PC-9 (cell line): ENCODE results near the gene NFKBIE. TPM values are rescaled to one million over a fixed set of nuclear protein-coding genes. Genes with fewer than 3 reads are reported as not detected.

Source experiments
- BruUV-seq: library from RNA; stranded (reverse); fragments of 400-500 nt; replicated peaks from 2 replicates; lab custom pipeline; 2021; lab: Mats Ljungman, UMichigan
- CTCF ChIA-PET: fragments of 300-600 bp; sonication (Branson Sonifier 250); formaldehyde crosslinking; loops from one replicate; lab custom pipeline; 2022; ENCODE audit warnings: antibody characterized with exemption; lab: Charles Lee
- POLR2A ChIA-PET: fragments of 300-600 bp; sonication (Branson Sonifier 250); formaldehyde crosslinking; loops from one replicate; lab custom pipeline; 2022; ENCODE audit warnings: antibody characterized with exemption; ENCODE audit not compliant: unreplicated experiment; lab: Charles Lee
- DNase-seq, 2 experiments: peaks; one replicate each; pipeline versions ENCODE4 v3.0.0 to v3.0.0-alpha.2; 2015 to 2022; ENCODE audit warnings: mixed read lengths in 1 of 2
- H2AFZ ChIP-seq: fragments of 200-600 bp; sonication (generic); 2 replicates; pipeline ENCODE4 v1.8.1; 2017; ENCODE audit warnings: antibody characterized with exemption
- H3F3A ChIP-seq: fragments of 200-600 bp; sonication (generic); 2 replicates; pipeline ENCODE4 v1.8.1; 2017; ENCODE audit warnings: antibody characterized with exemption, mild to moderate bottlenecking, low read depth; ENCODE audit not compliant: insufficient read depth
- H3K27ac ChIP-seq: fragments of 200-600 bp; sonication (generic); 2 replicates; pipeline ENCODE4 v1.6.1; 2016; ENCODE audit warnings: mixed run types
- H3K27me3 ChIP-seq: fragments of 200-600 bp; sonication (generic); 2 replicates; pipeline ENCODE4 v1.6.1; 2016; ENCODE audit warnings: low read depth, mixed run types; ENCODE audit not compliant: insufficient read depth
- H3K36me3 ChIP-seq: fragments of 200-600 bp; sonication (generic); 2 replicates; pipeline ENCODE4 v1.6.1; 2016; ENCODE audit warnings: low read depth, mixed run types
- H3K4me1 ChIP-seq: fragments of 200-600 bp; sonication (generic); replicated peaks from 2 replicates; pipeline ENCODE4 v1.6.1; 2016; ENCODE audit warnings: mixed run types; ENCODE audit not compliant: insufficient read depth
- H3K4me2 ChIP-seq: fragments of 200-600 bp; sonication (generic); 2 replicates; pipeline ENCODE4 v1.6.1; 2017; ENCODE audit warnings: mixed run types
- H3K4me3 ChIP-seq: fragments of 200-600 bp; sonication (generic); 2 replicates; pipeline ENCODE4 v1.6.1; 2016; ENCODE audit warnings: mixed run types
- H3K79me2 ChIP-seq: fragments of 200-600 bp; sonication (generic); 2 replicates; pipeline ENCODE4 v1.6.1; 2017; ENCODE audit warnings: low read depth, mixed run types
- H3K9me2 ChIP-seq: fragments of 200-600 bp; sonication (generic); 2 replicates; pipeline ENCODE4 v1.8.1; 2017; ENCODE audit warnings: mild to moderate bottlenecking; ENCODE audit not compliant: insufficient read depth
- H3K9me3 ChIP-seq: fragments of 200-600 bp; sonication (generic); 2 replicates; pipeline ENCODE4 v1.8.1; 2016; ENCODE audit warnings: low read depth; ENCODE audit not compliant: insufficient read depth
- H4K20me1 ChIP-seq: fragments of 200-600 bp; sonication (generic); 2 replicates; pipeline ENCODE4 v1.8.1; 2017; ENCODE audit not compliant: insufficient read depth
- CTCF ChIP-seq: fragments of 200-600 bp; sonication (generic); conservative IDR thresholded peaks from 2 replicates; pipeline ENCODE4 v1.6.1; 2017; ENCODE audit warnings: mixed run types, antibody characterized with exemption, mild to moderate bottlenecking, moderate library complexity
- EZH2 ChIP-seq: fragments of 200-600 bp; sonication (generic); IDR thresholded peaks from 2 replicates; pipeline ENCODE4 v1.8.0; 2017; ENCODE audit warnings: antibody characterized with exemption, low read depth
- intact Hi-C: fragments of 100-400 bp; cut with micrococcal nuclease; formaldehyde crosslinking; loops from one replicate; pipeline ENCODE4 v1.10.0; 2022; ENCODE audit not compliant: unreplicated experiment
- total RNA-seq: library from RNA; stranded (reverse); gene quantifications from 2 replicates; pipeline ENCODE4 v1.2.3, GENCODE V29; 2021

NFKBIE gene
- total RNA-seq, 1 experiment from 2014 or later: 7.6 TPM

GRCh38 chr6:44230034-44230675, 35.2 kb downstream of the NFKBIE start:
- H4K20me1 ChIP-seq: peaks cover 1% of the 10 kb centered on the region; the same call in 1 of the 2 replicates
- H3K4me1 ChIP-seq: no peaks in the 10 kb centered on the region
- no peaks in the 10 kb centered on the region for H3K36me3 ChIP-seq
- no peaks in the 10 kb centered on the region for H3K27me3 ChIP-seq
- BruUV-seq: no TSS peak
- CTCF ChIA-PET: interaction anchor here (0.5 kb wide), 1 partner anchor 766 kb away, joined by 3 read pairs; no protein-coding TSS in a partner anchor
- no peak overlapping the region for H3K4me3 ChIP-seq
- H3K4me2 ChIP-seq: no peak overlapping the region
- 0 out of 2 replicates have a peak, but pooled peaks cover 4% of the 10 kb centered on the region for H3F3A ChIP-seq
- TF ChIP-seq EZH2: no peak
- TF ChIP-seq CTCF: no peak
- no peak overlapping the region for H3K27ac ChIP-seq
- H3K79me2 ChIP-seq: peaks cover 4% of the 10 kb centered on the region
- no peak overlapping the region for H2AFZ ChIP-seq
- no peaks in the 10 kb centered on the region for H3K9me2 ChIP-seq
- intact Hi-C loops: no loop called here
- H3K9me3 ChIP-seq: no peaks in the 10 kb centered on the region
- POLR2A ChIA-PET: interaction anchor here (0.6 kb wide), 1 partner anchor 166 kb away, joined by 6 read pairs; no protein-coding TSS in a partner anchor
- DNase-seq: no peak

DNA sequence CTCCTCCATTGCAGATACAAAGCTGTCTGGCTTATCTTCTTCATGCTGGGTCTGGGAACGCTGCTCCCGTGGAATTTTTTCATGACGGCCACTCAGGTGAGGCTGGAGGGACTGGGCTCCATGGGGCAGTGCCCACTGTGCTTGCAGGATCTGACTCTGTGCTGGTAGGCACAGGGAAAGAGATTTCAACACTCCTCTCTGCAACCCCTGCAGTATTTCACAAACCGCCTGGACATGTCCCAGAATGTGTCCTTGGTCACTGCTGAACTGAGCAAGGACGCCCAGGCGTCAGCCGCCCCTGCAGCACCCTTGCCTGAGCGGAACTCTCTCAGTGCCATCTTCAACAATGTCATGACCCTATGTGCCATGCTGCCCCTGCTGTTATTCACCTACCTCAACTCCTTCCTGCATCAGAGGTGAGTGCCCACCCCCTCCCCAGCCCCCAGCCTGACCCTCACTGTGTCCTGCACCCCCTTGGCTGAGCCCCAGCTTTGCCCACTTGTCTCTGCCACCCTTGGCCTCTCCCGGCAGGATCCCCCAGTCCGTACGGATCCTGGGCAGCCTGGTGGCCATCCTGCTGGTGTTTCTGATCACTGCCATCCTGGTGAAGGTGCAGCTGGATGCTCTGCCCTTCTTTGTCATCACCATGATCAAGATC, 35.8 kb downstream of the NFKBIE start:
- H3K79me2 ChIP-seq: peaks cover 11% of the 10 kb centered on the region
- no peak overlapping the region for H3K4me2 ChIP-seq
- TF ChIP-seq EZH2 (no peak), CTCF (no peak)
- no TSS peak for BruUV-seq
- H3K36me3 ChIP-seq: no peaks in the 10 kb centered on the region
- peaks cover 6% of the 10 kb centered on the region for H3K4me1 ChIP-seq
- peak in 1 of 2 experiments; percentile 15 for DNase-seq
- H3F3A ChIP-seq: peaks cover 2% of the 10 kb centered on the region; the same call in 1 of the 2 replicates
- H3K9me3 ChIP-seq: no peaks in the 10 kb centered on the region
- no peak overlapping the region for H2AFZ ChIP-seq
- no peaks in the 10 kb centered on the region for H3K9me2 ChIP-seq
- H4K20me1 ChIP-seq: peaks cover 3% of the 10 kb centered on the region; the same call in 1 of the 2 replicates
- POLR2A ChIA-PET: no interaction called here
- H3K27ac ChIP-seq: no peak overlapping the region
- intact Hi-C loops: no loop called here
- H3K4me3 ChIP-seq: no peak overlapping the region
- no peaks in the 10 kb centered on the region for H3K27me3 ChIP-seq
- CTCF ChIA-PET: no interaction called here

DNA sequence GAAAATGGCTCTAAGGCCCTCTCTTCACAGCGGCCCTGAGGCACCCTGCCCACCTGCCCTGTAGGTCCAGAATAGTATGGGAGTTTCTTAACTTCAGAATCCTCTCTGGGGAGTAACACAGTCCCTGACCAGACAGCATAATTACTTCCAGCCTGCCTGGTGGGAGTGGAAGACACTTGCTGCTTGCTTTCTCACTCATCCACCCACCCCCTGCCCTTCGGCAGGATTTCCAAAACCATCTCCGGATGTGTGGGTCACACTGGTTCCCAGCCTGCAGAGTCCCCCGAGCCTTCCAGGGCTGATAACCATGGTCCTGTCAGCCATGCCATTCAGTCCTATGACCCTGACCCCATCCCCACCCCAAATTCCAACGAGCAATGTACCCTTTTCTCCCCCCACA, 36.5 kb downstream of the NFKBIE start:
- CTCF ChIA-PET: interaction anchor here (0.9 kb wide), 1 partner anchor 10 kb away, joined by 3 read pairs; no protein-coding TSS in a partner anchor
- Histone ChIP-seq H3K4me2 (no peak overlapping the region), H4K20me1 (peaks cover 3% of the 10 kb centered on the region; the same call in 1 of the 2 replicates), H3K4me3 (no peak overlapping the region), H3K36me3 (no peaks in the 10 kb centered on the region), H3K79me2 (peaks cover 13% of the 10 kb centered on the region), H3K27ac (no peak overlapping the region), H3K27me3 (no peaks in the 10 kb centered on the region), H3K4me1 (peaks cover 11% of the 10 kb centered on the region), H3F3A (no peaks in the 10 kb centered on the region; the same call in 1 of the 2 replicates), H3K9me2 (no peaks in the 10 kb centered on the region), H2AFZ (no peak overlapping the region), H3K9me3 (no peaks in the 10 kb centered on the region)
- DNase-seq: peak in 1 of 2 experiments; percentile 23
- TF ChIP-seq EZH2 (no peak), CTCF (no peak)
- no TSS peak for BruUV-seq
- POLR2A ChIA-PET: no interaction called here
- intact Hi-C loops: no loop called here
